Measurements from ENCODE around the gene NOP53. TPM values are rescaled to one million over a fixed set of nuclear protein-coding genes. Genes with fewer than 3 reads are reported as not detected.
"Not testable (repeated sequence)": the region's sequence is repeated elsewhere in the genome, so short reads cannot be mapped to it uniquely, and the experiment has no call there.

The NOP53 gene
- total and polyA plus RNA-seq, 2 donors (not counting 3 experiments of a cell fraction or from before 2014, with no cell fraction given) = 119 to 150 TPM

GRCh38 chr19:47804451-47804850 is 59.1 kb downstream of the NOP53 start, which contains the start of gene TPRX1:
Gene TPRX1, minus strand, starts transcription at chr19:47804551. Its CDS starts 12 bp downstream, at chr19:47804539.
- H3K9me1 ChIP-seq (replicated peaks; ENCODE audit: control insufficient read depth, extremely low read depth, insufficient read depth, low read length); FAIRE-seq; H3K27ac ChIP-seq (ENCODE audit: insufficient read depth, low read depth, low read length); dilution Hi-C loops (cut with MboI; ENCODE audit: extremely low pct_ligation_motif_present, low sequenced_read_pairs); H3K79me2 ChIP-seq (ENCODE audit: control insufficient read depth, insufficient read depth, low read length); intact Hi-C loops (cut with micrococcal nuclease); H3K4me1 ChIP-seq (ENCODE audit: control insufficient read depth, extremely low read depth, insufficient read depth, low read length); DNase-seq (ENCODE audit: low read depth, low spot score); H3K27me3 ChIP-seq (ENCODE audit: control insufficient read depth in 2 of 2, insufficient read depth in 2 of 2, low read length in 2 of 2); H3K9me3 ChIP-seq (replicated peaks; ENCODE audit: control insufficient read depth, insufficient read depth, low read length); H3K4me3 ChIP-seq (replicated peaks in 1 of 3; ENCODE audit: insufficient read depth in 1 of 3, low read depth in 1 of 3, low read length in 3 of 3); POLR2A ChIA-PET; H2AFZ ChIP-seq (ENCODE audit: low read depth, low read length); BruUV-seq (replicated peaks); H3K4me2 ChIP-seq (ENCODE audit: insufficient read depth, low read length); H3K9ac ChIP-seq (replicated peaks; ENCODE audit: extremely low read depth, insufficient read depth, low read length); H4K20me1 ChIP-seq (replicated peaks; ENCODE audit: control insufficient read depth, extremely low read depth, insufficient read depth, low read length); H3K36me3 ChIP-seq (ENCODE audit: control insufficient read depth in 2 of 2, extremely low read depth in 1 of 2, insufficient read depth in 2 of 2, low read length in 2 of 2): not testable (repeated sequence)
- CTCF ChIA-PET = interaction anchor here (0.7 kb wide), 1 partner anchor 13 kb away, joined by 4 read pairs; no protein-coding TSS in a partner anchor

- Histone ChIP-seq H3K4me1 (ENCODE audit: control insufficient read depth, extremely low read depth, insufficient read depth, low read length) (no peaks in the 10 kb centered on the region), H4K20me1 (replicated peaks; ENCODE audit: control insufficient read depth, extremely low read depth, insufficient read depth, low read length) (no peaks in the 10 kb centered on the region), H3K27ac (ENCODE audit: insufficient read depth, low read depth, low read length) (no peak overlapping the region), H2AFZ (ENCODE audit: low read depth, low read length) (no peak overlapping the region), H3K9me1 (replicated peaks; ENCODE audit: control insufficient read depth, extremely low read depth, insufficient read depth, low read length) (no peaks in the 10 kb centered on the region), H3K27me3 (ENCODE audit: control insufficient read depth in 2 of 2, insufficient read depth in 2 of 2, low read length in 2 of 2) (no peaks in the 10 kb centered on the region), H3K79me2 (ENCODE audit: control insufficient read depth, insufficient read depth, low read length) (no peaks in the 10 kb centered on the region), H3K9ac (replicated peaks; ENCODE audit: extremely low read depth, insufficient read depth, low read length) (no peak overlapping the region), H3K36me3 (ENCODE audit: control insufficient read depth in 2 of 2, extremely low read depth in 1 of 2, insufficient read depth in 2 of 2, low read length in 2 of 2) (no peaks in the 10 kb centered on the region), H3K9me3 (replicated peaks; ENCODE audit: control insufficient read depth, insufficient read depth, low read length) (no peaks in the 10 kb centered on the region), H3K4me2 (ENCODE audit: insufficient read depth, low read length) (no peak overlapping the region), H3K4me3 (replicated peaks in 1 of 3; ENCODE audit: insufficient read depth in 1 of 3, low read depth in 1 of 3, low read length in 3 of 3) (no peak overlapping the region)
- CTCF ChIA-PET = no interaction called here
- TF ChIP-seq JUN (IDR thresholded peaks at IDR 0.05; ENCODE audit: borderline replicate concordance, insufficient read depth, insufficient read length, low read depth) (no peak), MAX (IDR thresholded peaks at IDR 0.05; ENCODE audit: insufficient read depth, insufficient read length) (no peak), CTCF (IDR thresholded peaks at IDR 0.05; ENCODE audit: extremely low read depth in 1 of 2, insufficient read depth in 1 of 2, low read depth in 1 of 2, low read length in 2 of 2) (no peak)
- DNase-seq (ENCODE audit: low read depth, low spot score) (no peak), FAIRE-seq (no peak)
- POLR2A ChIA-PET = no interaction called here
- intact Hi-C loops (cut with micrococcal nuclease) = no loop called here
- BruUV-seq (replicated peaks) = no TSS peak
- dilution Hi-C loops (cut with MboI; ENCODE audit: extremely low pct_ligation_motif_present, low sequenced_read_pairs) = no loop called here
Measured at GRCh38 chr19:47805313-47805712, 60.0 kb downstream of the NOP53 start.

All from endothelial cell of umbilical vein (primary cell).